ENCODE results near the gene SIRPB2.
A peak's percentile ranks its signal among the peaks of the same experiment; 100 is the strongest.

SIRPB2 gene

DNA sequence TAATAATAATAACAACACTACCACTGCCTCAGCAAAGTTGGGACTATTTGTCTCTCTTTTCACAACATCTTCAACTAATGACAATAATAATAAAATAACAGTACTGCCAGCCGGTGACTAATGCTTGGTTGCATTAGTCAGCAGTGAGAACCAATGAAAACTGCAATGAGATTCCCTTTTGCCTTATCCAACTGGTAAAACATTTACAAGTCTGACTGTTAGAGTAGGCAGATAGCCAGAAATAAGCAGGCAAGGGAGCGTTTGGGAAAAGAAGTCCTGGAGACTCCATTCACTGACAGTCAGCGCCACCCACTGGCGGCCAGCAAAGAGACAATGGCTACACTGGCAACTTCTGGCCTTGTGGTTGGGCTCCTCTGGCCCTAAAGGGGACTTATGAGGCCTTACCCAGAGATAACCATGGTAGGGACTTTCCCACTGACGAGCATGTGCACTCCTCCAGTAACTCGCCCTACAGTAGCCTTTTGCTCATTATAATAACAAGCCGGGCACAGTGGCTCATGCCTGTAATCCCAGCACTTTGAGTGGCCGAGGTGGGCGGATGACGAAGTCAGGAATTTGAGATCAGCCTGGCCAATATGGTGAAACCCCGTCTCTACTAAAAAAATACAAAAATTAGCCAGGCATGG lies 21.2 kb downstream of the SIRPB2 start:
- no peak for DNase-seq

DNA sequence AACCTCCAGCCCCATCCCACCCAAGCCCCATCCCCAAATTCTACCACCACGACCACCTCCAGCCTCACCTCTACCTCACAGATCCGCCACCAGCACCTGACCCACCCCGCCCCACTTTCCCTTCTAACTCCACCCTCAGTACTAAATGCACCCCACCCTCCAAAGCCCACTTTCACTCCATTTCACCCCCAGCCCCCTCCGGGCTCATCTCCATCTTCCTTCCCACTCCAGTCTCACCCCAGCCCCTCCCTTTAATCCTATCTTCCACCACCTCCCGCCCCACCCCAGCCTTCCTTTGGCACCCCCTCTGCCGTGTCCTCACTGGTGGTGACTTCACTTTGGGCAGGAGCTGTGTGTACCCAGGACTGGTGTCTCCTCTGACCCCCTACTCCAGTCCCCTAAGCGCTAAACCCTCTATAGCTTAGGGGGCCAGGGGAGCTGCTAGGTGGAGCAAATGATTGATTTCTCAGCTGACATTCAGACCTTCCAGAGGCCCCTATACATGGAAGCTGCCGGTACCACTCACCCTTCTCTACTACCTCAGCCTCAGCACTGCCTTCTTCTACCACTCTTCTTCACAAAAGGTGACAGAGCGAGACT lies 21.8 kb downstream of the SIRPB2 start:
- DNase-seq: no peak

DNA sequence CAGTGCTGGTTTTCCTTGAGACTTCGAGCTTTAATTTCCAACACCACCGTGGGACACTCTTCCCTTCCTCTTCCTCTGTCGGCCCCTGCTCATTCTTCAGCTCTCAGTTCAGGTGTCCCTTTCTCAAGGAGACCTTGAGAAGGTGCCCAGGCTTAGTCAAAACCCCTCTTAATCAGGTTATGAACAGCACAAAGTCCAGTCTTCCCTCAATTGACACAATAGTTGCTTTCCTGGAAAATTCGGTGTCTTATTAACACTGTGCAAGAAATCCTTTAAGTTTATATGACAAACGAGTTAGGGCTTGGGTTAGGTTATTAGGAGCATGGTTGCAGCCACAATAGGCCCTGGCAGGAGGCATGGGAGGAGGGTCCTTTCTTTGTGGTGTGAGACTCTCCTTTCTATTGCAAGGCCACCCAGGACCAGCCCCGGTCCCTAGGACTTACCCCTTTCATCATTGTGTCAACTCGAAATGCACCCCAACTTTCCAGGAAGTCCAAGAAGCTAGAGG lies 23.0 kb downstream of the SIRPB2 start:
- no peak for DNase-seq

DNA sequence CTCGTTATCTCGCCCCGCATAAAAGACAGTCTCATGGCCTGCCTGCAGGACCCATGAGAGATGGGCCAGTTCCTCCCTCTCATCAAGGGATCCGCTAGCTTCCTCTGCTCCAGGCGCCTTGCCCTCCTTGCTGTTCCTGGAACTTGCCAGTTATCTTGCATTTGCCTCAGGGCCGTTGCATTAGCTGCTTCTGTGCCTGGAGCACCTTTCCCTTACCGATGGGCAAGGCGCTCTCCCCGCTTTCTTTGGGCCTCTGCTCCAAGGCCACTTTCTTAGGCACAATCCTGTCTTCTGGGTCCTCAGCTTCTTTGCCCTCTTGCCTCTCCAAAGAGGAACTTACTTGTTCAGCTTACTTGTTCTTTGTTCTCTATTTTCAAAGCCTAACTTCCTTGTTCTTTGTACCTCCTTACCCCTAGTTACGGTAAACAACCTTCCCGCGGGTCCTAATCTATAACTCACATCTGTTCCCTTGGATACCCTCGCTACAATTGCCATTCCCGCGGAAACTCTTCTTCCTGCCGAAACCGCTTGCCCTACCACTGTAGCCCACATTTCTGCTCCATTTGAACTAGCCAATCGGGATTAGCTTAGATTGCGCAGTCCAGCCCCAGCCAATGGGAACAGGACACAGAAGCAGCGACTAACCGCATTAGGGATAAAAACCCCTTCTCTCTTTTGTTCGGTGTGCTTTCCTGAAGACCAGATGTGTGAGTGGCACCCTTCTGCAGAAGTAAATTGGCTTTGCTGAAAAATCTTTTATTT lies 23.7 kb downstream of the SIRPB2 start:
- DNase-seq: no peak

DNA sequence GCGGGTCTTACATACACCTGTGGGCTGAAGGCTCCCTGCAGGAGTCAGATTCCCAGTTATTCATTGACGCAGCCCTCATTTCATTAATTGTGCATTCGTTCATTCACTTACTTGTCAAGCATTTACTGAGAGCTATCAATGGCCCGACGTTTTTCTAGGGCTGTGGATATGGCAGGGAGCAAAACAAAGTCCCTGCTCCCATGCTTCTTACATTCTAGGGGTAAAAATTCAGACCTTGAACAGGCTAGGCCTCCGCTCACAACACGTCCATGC lies 24.2 kb downstream of the SIRPB2 start:
- no peak for DNase-seq

DNA sequence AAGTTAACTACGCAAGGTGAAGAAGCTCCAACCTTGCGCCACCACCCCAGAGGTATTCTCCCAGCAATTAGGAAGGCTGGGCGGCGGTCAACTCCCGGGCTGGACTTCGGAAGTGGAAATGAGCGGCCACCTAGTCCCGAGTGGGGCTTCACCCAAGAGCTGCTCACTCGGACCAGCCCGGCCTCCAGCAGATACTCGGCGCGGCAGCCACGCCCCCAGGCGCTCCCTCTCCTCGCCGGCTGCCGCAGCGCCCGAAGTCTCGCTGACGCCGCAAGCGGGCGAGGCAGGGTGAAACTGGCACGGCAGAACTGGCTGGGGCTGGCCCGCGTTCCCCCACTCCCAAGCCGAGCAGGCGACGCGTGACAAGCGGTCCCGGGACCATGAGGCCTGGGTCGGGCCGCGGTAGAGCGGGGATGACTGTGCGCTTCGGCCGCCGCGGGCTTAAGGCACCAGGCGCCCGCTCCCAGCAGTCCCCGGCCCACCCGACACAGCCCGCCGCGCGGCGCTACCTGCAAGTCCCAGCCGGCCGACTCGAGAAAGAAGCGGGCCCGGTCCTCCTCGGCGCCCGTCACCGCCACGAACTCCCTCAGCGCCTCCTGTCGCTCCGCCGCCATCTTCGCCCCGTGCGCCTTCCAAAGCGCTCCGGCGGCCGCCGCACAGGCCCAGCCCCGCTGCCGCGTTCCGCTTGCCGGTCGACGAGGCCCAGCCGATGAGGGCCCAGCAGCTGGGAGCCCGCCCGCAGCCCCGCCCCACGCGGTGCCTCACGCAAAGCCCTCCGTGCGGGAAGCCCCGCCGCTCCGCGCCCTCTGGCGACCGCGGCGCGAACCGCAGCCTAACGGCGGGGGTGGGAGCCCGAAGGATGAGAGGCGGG lies 24.8 kb downstream of the SIRPB2 start, which contains the start of gene NSFL1C:
NSFL1C (minus strand) TSS at position 639 of the 871 bp plus-strand sequence; CDS start at position 614, 25 bp downstream.
- DNase-seq: peak; percentile 95 to 99 (median 96)

DNA sequence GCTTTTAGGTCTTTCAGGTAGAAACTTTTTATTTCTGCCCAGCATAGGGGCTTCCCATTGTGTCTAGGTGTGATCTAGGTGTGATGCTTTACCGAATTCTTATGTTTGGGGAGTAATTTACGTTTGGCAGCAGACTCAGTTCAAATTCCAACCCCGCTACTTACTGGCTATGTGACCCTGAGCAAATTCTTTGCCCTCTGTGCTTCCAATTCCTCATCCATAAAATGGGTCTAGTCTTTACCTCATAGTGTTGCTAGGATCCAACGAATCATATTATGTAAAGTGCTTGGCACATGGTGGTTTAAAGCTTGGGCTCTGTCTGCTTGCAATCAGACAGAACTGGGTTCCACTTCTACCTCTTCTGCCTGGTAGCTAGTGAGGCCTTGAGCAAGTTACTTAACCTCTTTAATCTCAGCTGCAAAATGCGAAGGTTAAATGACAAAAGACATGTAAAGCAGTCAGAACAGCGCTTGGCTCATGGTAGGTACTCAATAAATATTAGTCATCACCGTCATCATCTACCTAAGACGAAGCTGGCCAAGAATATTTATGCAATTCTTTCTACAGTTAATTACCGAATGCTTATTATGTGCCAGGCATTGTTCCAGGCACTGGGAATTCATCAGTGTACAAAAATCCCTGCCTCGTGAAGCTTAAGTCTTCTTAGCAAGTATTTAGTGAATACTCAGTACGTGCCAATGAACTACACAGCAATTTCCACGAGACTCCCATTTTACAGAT lies 25.6 kb downstream of the SIRPB2 start:
- DNase-seq: no peak

DNA sequence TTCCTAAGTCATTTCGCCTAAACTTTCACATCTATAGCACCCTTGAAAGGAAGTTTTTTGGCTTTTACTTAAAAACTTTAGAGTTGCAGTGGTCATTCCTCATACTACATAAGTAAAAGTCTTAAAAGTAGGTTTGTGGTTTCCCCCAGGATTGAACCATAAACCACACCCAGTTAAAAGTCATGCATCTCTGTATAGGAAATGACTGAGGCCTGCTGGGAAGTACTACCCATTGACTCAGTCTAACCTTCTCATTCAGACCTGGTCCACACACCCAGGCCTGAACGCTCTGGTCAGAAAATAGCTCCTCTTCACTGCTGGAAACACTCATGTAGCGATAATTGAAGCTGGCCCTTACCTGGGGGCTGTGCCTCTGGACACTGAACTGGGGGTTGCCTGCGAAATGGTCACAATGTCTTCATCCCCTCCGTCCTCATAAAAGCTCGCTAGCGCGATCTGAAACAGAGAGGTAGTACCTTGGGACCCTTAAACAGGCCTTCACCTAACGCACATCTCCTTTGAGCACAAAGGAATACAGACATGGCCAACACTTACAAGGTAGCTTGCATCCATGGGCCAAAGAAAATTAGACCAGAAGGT lies 27.1 kb downstream of the SIRPB2 start:
- DNase-seq: no peak

DNA sequence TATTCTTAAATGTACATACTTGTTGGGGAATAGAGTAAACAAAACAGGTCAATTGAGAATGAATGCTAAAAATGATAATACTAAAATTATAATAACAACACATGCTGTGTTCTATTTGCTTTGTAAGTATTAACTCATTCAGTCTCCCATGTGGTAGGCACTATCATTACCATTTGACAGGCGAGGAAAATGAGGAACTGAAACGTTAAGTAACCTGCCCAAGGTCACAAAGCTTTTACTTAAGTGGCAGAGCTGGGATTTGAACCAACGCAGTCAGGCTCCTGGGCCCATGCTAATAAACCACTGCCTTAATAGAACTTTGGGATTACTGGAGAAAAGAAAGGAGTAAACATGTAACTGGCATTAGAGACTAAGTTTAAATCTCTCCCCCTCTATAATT lies 28.4 kb downstream of the SIRPB2 start:
- DNase-seq: no peak

DNA sequence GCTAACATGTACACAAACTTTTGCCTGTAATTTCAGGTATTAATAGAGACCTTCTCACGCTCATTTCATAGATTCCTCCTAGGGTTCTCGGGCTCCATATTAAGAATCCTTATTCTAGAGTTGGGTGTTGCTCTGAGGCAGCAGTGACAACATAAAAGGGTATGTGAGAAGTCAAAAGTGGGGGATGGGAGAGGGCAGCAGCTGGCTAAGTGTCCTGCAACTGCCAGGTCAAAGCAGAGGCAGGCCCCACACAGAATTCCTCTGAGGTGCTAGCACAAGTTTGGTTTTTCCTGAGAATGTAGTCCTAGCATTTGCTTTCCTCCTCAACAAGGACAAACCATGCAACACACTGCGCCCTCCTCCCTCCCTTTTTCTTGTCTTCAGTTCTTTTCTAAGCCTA lies 29.2 kb downstream of the SIRPB2 start:
- DNase-seq: no peak

DNA sequence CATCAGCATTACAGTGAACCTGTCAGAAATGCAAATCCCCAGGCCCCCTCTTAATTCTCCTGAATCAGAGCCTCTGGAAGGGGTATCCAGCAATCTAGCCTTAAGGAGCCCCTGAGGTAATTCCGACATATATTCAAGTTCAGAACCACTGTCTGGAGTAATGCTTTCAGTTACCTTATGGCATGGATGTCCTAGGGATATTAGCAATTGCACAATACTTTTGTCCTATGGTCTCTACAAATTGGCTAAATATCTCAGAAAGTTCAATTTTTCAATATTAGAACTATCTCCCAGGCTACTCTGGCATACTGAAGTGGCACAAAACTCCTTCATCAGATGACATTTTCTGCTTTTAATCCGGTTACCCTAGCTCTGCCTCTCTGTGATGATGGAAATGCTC lies 30.9 kb downstream of the SIRPB2 start:
- no peak for DNase-seq

DNA sequence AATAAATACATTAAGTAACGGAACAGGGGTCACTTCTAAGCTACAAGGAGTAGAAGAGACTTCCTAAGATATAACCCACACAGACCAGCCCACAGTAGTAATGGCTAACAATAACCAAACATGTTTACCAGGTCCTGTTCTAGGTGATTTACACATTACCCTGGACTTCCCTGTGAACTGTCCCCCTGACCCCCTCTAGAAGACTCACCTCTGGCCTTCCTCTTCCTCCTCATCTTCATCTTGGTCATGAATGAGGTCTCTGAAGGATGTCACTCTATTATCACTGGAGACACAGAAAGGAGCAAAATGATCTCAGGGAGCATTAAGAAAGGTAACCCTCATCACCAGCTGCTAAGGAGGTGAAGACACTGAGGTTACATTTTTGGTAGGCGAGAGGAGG lies 33.2 kb downstream of the SIRPB2 start:
- no peak for DNase-seq

DNA sequence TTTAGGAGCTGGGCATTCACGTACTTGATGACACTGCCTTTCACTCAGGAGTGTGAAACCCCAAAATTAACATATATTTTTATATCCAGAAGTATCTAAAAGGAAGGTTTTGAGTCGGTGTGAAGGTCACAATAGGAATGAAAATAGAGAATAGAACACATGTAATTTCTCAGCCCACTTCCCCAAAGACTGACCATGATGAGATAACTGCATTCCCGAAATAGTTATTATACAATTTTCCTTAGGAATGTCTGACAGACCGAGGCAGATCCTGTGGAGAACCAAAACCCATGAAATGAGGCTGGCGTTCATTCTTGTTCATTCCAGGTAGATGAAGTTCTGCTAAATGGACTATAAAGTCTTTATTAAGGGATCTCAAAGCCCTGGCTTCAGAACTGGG lies 34.9 kb downstream of the SIRPB2 start:
- no peak for DNase-seq

DNA sequence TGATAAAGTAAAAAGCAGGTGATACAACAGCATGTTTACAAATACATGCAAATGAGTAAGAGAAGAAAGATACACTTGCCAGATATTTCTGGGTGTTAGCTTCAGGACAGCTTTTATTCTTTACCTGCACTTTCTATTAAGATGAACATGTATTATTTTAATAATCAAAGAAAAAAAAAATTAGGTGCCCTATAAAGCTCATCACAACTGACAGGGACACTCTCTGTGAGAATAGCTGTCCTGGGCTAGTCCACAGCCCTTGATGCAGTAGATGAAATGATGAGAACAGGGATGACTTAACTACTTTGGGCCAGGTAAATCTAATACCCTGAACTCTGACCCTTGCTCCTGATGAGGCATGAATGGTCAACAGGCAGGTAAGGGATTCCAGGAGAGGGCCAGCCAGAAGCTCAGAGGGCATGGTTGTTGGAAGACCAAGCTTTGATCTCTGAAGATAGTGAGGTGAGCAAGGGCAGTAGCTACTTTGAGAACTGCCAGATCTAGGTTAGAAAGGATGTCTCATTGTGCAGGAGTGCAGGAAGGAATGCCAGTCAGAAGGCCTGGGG lies 40.2 kb downstream of the SIRPB2 start:
- DNase-seq: no peak

DNA sequence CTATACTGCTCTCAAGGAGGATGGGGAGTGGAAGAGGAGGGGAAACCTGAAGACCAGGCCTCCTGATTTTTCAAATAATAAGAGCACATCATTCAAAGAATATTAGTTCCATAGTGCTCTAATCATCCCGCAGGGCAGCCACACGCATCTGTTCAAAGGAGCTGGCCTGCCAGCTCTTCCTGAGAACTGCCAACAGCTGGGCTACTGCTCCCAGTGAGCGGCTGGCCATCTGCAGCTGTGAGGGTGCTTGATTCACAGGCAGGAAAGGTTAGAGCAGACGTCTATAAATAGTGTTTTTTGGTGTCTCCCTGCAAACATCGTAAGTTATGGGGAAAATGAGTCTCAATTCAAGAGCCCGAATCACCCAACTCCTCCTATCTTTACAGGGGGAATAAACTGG lies 41.9 kb downstream of the SIRPB2 start:
- no peak for DNase-seq

DNA sequence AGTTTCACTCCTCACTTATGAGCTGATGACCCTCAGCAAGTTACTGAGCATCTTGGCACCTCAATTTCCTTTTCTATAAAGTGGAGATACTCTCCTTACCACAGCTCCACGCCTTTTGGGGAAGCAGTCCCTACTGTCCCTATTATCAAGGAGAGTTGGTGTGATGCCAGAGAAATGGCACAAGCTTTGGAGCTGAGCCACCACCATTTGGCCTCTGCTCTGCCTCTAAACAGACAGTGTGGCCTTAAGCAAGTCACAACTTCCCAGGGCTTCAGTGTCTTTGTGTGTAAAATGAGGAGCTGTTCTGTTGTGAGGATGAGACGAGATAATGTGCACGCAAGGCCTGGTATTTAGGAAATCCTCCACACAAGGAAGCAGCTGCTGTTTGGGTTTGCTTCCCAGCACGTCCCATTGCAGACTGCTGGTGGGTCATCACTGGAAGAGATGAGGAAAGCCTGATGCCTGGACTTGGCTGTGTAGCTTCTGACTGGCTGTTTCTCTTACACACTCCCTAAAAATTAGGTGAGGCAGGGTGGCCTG lies 43.1 kb downstream of the SIRPB2 start:
- no peak for DNase-seq

DNA sequence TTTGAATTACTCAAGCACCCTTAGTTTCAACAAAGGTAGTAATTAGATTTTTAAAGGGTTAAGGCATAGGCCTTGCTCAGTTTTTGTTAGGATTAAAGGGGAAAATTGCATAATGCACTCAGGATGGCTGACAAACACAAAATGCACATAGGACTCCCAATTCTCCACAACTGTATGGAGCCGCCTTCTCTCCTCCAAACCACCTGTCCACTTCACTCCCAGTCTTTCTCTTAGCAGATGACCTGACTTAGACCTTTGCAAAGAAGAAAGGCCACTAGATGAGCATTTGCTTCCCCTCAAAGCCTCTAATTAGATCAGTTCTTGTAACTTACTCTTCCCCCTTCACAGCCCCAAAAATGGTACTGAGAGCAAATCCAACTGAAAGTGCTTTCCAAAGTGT lies 44.7 kb downstream of the SIRPB2 start:
- no peak for DNase-seq

DNA sequence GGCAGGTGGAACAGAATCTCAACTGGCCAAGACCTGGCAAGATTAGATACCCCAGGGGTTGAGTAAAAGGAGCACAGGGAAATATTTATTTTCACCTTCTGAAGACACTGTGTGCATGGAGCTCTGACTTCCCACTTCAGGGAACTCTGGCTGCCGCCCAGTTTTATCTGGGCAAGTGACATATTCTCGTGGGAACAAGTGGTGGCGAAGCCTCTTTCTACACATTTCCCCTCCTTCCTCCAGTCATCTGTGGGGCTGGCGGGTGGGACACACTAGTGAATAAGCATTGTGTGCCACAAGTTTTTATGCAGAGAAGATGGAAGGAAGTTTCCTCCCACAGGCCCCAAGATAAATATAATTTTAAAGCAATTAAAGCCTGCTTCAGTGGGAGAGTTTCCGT lies 48.1 kb downstream of the SIRPB2 start:
- no peak for DNase-seq

DNA sequence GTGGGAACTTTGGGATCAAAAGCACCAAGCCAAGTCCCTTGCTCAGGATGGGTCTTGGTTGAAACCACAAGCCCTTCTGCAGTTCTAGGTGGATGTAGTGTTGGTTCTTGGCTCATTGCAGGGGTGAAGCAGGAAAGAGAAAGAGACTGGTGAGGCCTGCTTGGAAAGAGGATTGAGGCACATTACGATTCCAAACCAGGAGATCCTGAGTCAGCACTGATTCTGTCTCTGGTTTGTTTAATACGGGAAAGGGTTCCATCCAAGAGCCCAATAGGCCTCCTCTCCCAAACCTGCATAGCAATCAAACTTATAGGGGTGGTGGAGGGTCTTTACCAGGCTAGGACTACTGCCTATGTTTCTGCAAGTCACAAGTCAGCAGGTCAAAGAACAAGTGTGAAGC lies 48.9 kb downstream of the SIRPB2 start:
- no peak for DNase-seq

DNA sequence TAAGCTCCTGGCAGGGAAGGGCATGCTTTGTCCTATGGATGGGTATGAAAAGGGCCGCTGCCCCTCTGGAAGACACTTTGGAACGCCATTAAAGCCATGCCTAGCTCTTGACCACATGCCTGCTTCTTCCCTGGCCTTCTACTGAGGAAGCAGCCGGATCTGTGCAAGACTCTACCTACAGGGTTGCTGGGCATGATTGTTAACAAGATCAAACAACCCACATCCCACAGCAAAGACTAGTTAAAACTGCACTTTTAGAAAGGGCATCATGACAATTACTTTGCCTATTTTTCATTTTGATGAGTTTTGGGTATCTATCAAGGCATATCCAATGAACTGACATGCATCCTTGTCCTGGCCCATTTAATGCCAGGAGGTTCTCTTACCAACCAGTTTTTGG lies 50.1 kb downstream of the SIRPB2 start:
- no peak for DNase-seq

DNA sequence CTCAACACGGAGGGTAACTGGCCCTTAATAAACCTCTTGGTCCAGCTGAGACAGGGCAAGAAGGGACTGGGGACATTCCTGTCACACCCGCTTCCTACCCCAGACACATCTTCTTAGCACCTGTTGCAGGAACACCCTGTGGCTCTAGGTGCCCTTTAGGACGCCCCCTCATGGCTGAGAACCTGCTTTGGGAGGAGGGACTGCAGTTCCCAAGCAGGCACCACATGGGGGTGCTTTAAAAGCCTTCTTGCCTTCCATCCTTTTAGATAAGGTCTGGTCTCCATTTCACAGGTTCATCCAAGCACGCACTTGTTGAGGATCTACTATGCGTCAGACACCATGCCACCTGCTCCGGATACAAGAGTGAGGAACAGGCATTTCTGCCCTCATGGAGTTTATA lies 51.2 kb downstream of the SIRPB2 start:
- no peak for DNase-seq

DNA sequence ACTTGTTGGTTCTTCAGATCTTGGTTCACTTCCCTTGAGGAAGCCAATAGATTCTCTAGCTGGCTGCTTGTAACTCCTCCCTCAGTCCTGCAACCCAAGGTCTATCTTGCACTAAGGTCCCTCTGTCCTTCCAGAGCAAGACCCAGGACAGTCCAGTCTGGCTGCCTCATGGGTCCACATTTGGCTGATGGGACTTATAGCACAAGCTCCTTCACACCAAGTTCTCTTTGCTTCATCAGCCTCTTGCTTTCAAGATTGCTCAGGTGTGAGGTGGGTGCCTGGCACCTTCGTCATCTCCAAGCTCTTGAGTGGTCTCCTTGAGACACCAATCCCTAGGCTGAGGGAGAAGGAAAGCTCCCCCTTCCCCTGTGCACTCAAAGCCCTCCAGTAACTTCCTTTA lies 52.9 kb downstream of the SIRPB2 start:
- no peak for DNase-seq
